ENCODE results near the gene EDRF1. TPM values are rescaled to one million over a fixed set of nuclear protein-coding genes. Genes with fewer than 3 reads are reported as not detected.

EDRF1 gene
- total and polyA plus RNA-seq, 2 of the 8 experiments (the other 6 are each of a cell fraction or from before 2014, with no cell fraction given) = 19.9 to 37.8 TPM

DNA sequence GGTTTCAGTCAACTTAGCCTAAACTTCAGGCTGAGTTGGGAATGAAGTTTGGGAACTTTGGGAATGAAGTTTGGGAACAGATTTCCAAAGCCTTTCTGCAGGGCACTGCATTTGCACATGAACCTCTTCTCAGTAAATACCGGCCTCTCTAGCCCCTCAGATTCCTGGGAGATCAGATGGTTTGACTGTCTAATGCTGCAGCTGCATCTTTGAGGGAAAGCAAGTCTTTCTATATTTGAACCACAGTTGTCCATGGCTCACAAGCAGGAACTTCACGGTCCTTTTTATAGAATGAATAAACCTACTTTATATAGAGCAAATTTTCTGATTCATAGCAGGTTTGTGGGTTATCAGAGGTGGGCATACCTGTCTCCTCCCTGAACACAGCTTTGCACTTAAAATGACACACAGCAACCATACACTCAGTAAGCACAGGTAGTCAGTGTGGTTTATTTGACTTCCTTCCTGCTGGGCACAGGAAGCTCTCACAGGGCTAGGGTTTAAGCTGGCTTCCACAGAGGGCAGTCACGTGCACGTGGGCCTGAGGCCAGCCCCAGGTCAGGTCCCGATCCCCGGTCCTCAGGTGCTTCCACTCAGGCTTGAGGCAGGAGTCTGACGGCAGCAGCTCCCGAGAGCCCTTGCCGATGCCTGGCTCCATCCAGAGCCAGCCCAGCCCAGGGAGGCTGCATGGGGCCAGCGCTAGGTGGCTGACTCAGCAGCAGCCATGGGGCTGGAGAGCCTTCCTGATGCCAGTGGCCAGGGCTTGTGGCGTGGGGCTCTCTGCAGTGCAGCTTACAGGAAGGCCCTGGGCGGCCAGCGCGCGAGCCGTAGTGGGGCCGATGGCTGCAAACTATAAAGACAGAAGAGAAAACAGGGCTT, 68.9 kb downstream of the EDRF1 start (continued):
- TF ChIP-seq CHD1 (IDR thresholded peaks at IDR 0.05; ENCODE audit: low read depth, low read length) = no peak
- TF ChIP-seq, protein P1, sequence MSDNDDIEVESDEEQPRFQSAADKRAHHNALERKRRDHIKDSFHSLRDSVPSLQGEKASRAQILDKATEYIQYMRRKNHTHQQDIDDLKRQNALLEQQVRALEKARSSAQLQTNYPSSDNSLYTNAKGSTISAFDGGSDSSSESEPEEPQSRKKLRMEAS (IDR thresholded peaks at IDR 0.05) = 0 out of 2 replicates have a peak, but pooled peaks have one; percentile 9
